GM19468 (cell line): ENCODE data around the gene TCHH.

ENCODE experiments used
- ATAC-seq: cut with Tn5 transposase; IDR thresholded peaks from one replicate; pipeline ENCODE4 v1.9.1; 2021; ENCODE audit warnings: mild to moderate bottlenecking, moderate library complexity, moderate number of reproducible peaks; ENCODE audit not compliant: unreplicated experiment; ENCODE audit errors: extremely low read depth

TCHH gene

DNA sequence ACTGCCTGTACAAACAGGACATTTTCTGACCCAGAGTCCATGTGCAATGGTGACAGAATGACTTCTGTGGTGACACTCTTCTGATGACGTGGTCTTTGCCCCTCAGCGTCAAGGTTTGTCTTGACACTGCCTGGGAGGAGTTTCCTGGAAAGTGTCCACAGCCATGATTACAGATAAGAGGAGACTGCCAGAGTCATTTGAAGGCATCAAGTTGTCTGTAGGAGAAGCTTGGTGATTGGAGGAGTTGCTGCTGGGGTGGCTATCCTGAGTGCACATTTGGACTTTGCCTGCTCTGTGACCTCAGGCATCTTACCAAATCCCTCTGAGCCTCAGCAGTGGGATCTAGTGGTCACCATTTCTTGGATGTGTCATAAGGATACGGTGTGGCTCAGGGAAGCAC, 44.1 kb downstream of the TCHH start:
- no peak for ATAC-seq

DNA sequence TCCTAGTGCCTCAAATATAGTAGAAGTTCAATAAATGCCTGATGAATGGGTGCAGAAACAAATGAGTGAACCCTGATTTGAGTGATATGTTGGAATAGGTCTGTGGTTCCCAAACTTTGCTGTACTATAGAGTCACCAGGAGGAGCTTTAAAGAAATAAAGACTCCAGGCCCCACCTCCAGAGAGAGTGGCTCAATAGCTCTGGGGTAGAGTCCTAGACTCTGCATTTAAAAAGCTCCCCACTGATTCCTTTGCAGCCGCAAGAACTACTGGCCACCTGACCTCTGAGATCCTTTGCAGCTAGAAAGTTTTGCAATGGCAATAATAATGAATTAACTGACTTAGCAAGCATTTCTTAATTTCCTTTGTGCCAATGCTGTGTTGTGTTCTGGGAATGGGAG, 47.3 kb downstream of the TCHH start:
- ATAC-seq, result no peak

DNA sequence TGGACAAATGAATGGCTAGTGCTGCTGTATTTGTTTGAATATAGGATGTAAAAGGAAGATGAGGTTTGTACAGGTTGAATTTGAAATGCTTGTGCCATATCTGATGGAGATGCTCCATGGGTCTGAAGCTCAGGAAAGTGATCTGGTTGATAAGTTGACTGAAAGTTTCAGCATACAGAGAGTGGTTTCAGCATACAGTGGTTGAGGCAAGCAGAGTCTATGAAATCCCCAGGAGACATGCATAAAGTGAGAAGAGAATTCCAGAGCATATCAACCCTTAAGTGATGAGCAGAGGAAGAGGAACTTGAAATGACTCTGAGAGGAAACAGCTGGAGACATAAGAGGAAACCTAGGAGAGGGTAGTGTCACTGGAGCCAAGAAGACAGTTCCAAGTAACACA, 48.1 kb downstream of the TCHH start:
- ATAC-seq, result no peak

DNA sequence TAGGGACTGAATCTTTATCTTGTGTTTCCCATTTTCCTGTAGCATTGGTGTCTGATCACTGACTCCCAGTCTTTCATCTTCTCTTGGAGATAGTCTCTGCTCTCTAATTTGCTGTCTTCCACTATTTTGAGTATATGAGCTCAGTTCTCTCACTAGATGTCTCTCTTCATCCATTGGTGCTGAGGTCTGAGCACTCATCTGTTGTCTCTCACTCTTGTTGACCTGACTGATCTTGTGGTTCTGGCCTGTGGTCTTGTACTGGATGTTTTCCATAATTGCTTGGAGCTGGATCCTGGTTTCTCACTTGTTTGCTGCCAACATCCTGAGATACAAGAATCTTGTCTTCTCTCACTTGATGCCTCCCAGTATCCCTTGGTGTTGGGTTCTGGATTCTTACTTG, 53.3 kb downstream of the TCHH start:
- no peak for ATAC-seq
